GM21619 (cell line): ENCODE measurements around the gene TMEM132E.

Experiments used
- ATAC-seq: cut with Tn5 transposase; IDR thresholded peaks from one replicate; pipeline ENCODE4 v1.9.1; 2021; ENCODE audit not compliant: unreplicated experiment

TMEM132E gene

GRCh38 chr17:34658811-34659560 lies 79.6 kb downstream of the TMEM132E start:
- no peak for ATAC-seq

- ATAC-seq, result no peak
Measured at GRCh38 chr17:34663714-34664113, 84.3 kb downstream of the TMEM132E start.

- ATAC-seq, result no peak
Measured at GRCh38 chr17:34665150-34665806, 85.9 kb downstream of the TMEM132E start.

GRCh38 chr17:34665819-34666763 lies 86.7 kb downstream of the TMEM132E start:
- no peak for ATAC-seq

GRCh38 chr17:34667656-34668055 lies 88.3 kb downstream of the TMEM132E start:
- ATAC-seq, result no peak

GRCh38 chr17:34668206-34668605 lies 88.8 kb downstream of the TMEM132E start:
- no peak for ATAC-seq

GRCh38 chr17:34669511-34669910 lies 90.1 kb downstream of the TMEM132E start:
- ATAC-seq, result no peak

GRCh38 chr17:34670618-34671017 lies 91.2 kb downstream of the TMEM132E start:
- ATAC-seq, result no peak

- no peak for ATAC-seq
Measured at GRCh38 chr17:34671191-34671590, 91.8 kb downstream of the TMEM132E start.

- no peak for ATAC-seq
Measured at GRCh38 chr17:34672176-34672785, 92.9 kb downstream of the TMEM132E start.

- ATAC-seq, result no peak
Measured at GRCh38 chr17:34673516-34673915, 94.1 kb downstream of the TMEM132E start.

GRCh38 chr17:34673995-34674890 lies 94.9 kb downstream of the TMEM132E start:
- no peak for ATAC-seq

GRCh38 chr17:34675143-34675542 lies 95.8 kb downstream of the TMEM132E start:
- ATAC-seq, result no peak

GRCh38 chr17:34675605-34676004 lies 96.2 kb downstream of the TMEM132E start:
- ATAC-seq, result no peak

GRCh38 chr17:34680151-34680550 lies 100.8 kb downstream of the TMEM132E start:
- ATAC-seq, result no peak

- ATAC-seq, result no peak
Measured at GRCh38 chr17:34682305-34682704, 102.9 kb downstream of the TMEM132E start.

- ATAC-seq, result no peak
Measured at GRCh38 chr17:34683390-34683789, 104.0 kb downstream of the TMEM132E start.
